ENCODE results near the gene CAD. TPM values are rescaled to one million over a fixed set of nuclear protein-coding genes. Genes with fewer than 3 reads are reported as not detected.

The CAD gene
- total RNA-seq, 1 experiment from 2014 or later, result 114 TPM

DNA sequence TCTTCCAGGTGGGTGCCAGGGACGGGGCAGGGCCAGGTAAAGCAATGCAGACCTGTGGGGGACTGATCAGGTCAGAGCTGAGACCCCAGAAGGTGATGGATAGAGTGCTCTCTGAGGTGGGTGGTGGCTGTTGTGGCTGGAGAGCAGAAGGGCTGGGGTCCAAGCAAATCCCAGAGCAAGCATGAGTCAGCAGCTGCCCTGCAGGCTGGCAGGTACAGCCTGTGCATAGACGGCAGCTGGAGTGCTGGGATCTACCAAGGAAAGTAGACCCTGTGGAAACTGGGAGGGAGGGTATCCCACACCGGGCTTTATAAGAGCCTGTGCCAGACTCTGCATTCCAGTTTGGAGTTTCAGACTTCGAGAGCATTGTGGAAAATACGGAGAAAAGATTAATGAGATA is 65.7 kb downstream of the CAD start:
- intact Hi-C loops (cut with micrococcal nuclease), result loop anchor here (5.0 kb wide), 1 partner anchor 316 kb away; no protein-coding TSS in a partner anchor
- H3K4me3 ChIP-seq (replicated peaks in 1 of 2; ENCODE audit: low read depth in 1 of 2, low read length in 2 of 2), result no peak overlapping the region
- no peak overlapping the region for H3K27ac ChIP-seq (ENCODE audit: low read depth, low read length)
- no peak overlapping the region for H3K9ac ChIP-seq (ENCODE audit: low read length)
- TF ChIP-seq EZH2phosphoT487 (IDR thresholded peaks at IDR 0.05; ENCODE audit: borderline replicate concordance) (no peak), POLR2A (IDR thresholded peaks at IDR 0.05; ENCODE audit: borderline replicate concordance, extremely low read depth, insufficient read depth, insufficient read length) (no peak), MAX (IDR thresholded peaks at IDR 0.05) (no peak), ZFX (IDR thresholded peaks at IDR 0.05) (no peak), CEBPB (IDR thresholded peaks at IDR 0.05; ENCODE audit: low read depth) (no peak), SIN3A (IDR thresholded peaks at IDR 0.05; ENCODE audit: low read depth) (no peak)
- TF ChIP-seq, protein P1, sequence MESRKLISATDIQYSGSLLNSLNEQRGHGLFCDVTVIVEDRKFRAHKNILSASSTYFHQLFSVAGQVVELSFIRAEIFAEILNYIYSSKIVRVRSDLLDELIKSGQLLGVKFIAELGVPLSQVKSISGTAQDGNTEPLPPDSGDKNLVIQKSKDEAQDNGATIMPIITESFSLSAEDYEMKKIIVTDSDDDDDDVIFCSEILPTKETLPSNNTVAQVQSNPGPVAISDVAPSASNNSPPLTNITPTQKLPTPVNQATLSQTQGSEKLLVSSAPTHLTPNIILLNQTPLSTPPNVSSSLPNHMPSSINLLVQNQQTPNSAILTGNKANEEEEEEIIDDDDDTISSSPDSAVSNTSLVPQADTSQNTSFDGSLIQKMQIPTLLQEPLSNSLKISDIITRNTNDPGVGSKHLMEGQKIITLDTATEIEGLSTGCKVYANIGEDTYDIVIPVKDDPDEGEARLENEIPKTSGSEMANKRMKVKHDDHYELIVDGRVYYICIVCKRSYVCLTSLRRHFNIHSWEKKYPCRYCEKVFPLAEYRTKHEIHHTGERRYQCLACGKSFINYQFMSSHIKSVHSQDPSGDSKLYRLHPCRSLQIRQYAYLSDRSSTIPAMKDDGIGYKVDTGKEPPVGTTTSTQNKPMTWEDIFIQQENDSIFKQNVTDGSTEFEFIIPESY (IDR thresholded peaks at IDR 0.05; ENCODE audit: extremely low read depth, insufficient replicate concordance, low read length), result no peak
- H3K4me1 ChIP-seq (ENCODE audit: control insufficient read depth in 1 of 2, insufficient read depth in 2 of 2, low read length in 2 of 2), result peaks cover 2 to 28% of the 10 kb centered on the region in 2 experiments
- H3K27me3 ChIP-seq (ENCODE audit: insufficient read depth, low read length), result no peaks in the 10 kb centered on the region
- no peak overlapping the region for H2AFZ ChIP-seq (ENCODE audit: low read depth, low read length, poor library complexity, severe bottlenecking)
- no TSS peak for BruUV-seq (replicated peaks)
- ChIA-PET POLR2A (interaction anchor here (2.3 kb wide), 1 partner anchor 10 kb away, joined by 8 read pairs; no protein-coding TSS in a partner anchor), CTCF (interaction anchor here (1.2 to 5.6 kb wide), 3 partner anchors 10 to 183 kb away, joined by 3 to 50 read pairs (median 12); no protein-coding TSS in a partner anchor), RAD21 (ENCODE audit: low non-redundant PET in 1 of 2, low total read pairs in 2 of 2, uncharacterized antibody in 2 of 2, unreplicated experiment in 2 of 2) (no interaction called here)
- no peak for DNase-seq (ENCODE audit: low read depth, low spot score)
- H3K9me2 ChIP-seq (ENCODE audit: insufficient read depth), result no peaks in the 10 kb centered on the region
- H3K9me3 ChIP-seq (ENCODE audit: control insufficient read depth in 1 of 2, insufficient read depth in 1 of 2, low read depth in 1 of 2, low read length in 2 of 2), result no peaks in the 10 kb centered on the region
- no peak; the same call in 1 of the 2 replicates for ATAC-seq
- no peaks in the 10 kb centered on the region for H3K36me3 ChIP-seq (ENCODE audit: control insufficient read depth in 1 of 2, insufficient read depth in 2 of 2, low read length in 2 of 2)
- no peaks in the 10 kb centered on the region for H4K20me1 ChIP-seq (ENCODE audit: insufficient read depth)
- no peaks in the 10 kb centered on the region for H3K79me2 ChIP-seq (ENCODE audit: insufficient read depth, low read length)
- H3K4me2 ChIP-seq (ENCODE audit: low read length), result peak overlapping the region; percentile 34

- H3K9me2 ChIP-seq (ENCODE audit: insufficient read depth), result no peaks in the 10 kb centered on the region
- no peak overlapping the region for H3K4me3 ChIP-seq (replicated peaks in 1 of 2; ENCODE audit: low read depth in 1 of 2, low read length in 2 of 2)
- RAD21 ChIA-PET (ENCODE audit: low non-redundant PET in 1 of 2, low total read pairs in 2 of 2, uncharacterized antibody in 2 of 2, unreplicated experiment in 2 of 2), result no interaction called here
- H3K9me3 ChIP-seq (ENCODE audit: control insufficient read depth in 1 of 2, insufficient read depth in 1 of 2, low read depth in 1 of 2, low read length in 2 of 2), result no peaks in the 10 kb centered on the region
- ATAC-seq (no peak), DNase-seq (ENCODE audit: low read depth, low spot score) (no peak)
- CTCF ChIA-PET, result interaction anchor here (0.8 kb wide), 1 partner anchor 18 kb away, joined by 3 read pairs; no protein-coding TSS in a partner anchor
- H3K79me2 ChIP-seq (ENCODE audit: insufficient read depth, low read length), result no peaks in the 10 kb centered on the region
- H3K36me3 ChIP-seq (ENCODE audit: control insufficient read depth in 1 of 2, insufficient read depth in 2 of 2, low read length in 2 of 2), result no peaks in the 10 kb centered on the region
- no peaks in the 10 kb centered on the region for H3K27me3 ChIP-seq (ENCODE audit: insufficient read depth, low read length)
- no peak overlapping the region for H3K27ac ChIP-seq (ENCODE audit: low read depth, low read length)
- intact Hi-C loops (cut with micrococcal nuclease), result loop anchor here (5.0 kb wide), 1 partner anchor 318 kb away; no protein-coding TSS in a partner anchor
- no peaks in the 10 kb centered on the region for H4K20me1 ChIP-seq (ENCODE audit: insufficient read depth)
- TF ChIP-seq CEBPB (IDR thresholded peaks at IDR 0.05; ENCODE audit: low read depth) (no peak), ATF3 (IDR thresholded peaks at IDR 0.05) (no peak), ZFX (IDR thresholded peaks at IDR 0.05) (no peak), SP1 (IDR thresholded peaks at IDR 0.05; ENCODE audit: low read depth) (no peak), EZH2phosphoT487 (IDR thresholded peaks at IDR 0.05; ENCODE audit: borderline replicate concordance) (no peak), MAX (IDR thresholded peaks at IDR 0.05) (no peak), FOSL1 (IDR thresholded peaks at IDR 0.05; ENCODE audit: low read depth) (no peak), POLR2AphosphoS5 (IDR thresholded peaks at IDR 0.05; ENCODE audit: low read depth, low read length) (no peak)
- no peak overlapping the region for H3K9ac ChIP-seq (ENCODE audit: low read length)
- no peak overlapping the region for H2AFZ ChIP-seq (ENCODE audit: low read depth, low read length, poor library complexity, severe bottlenecking)
- H3K4me1 ChIP-seq (ENCODE audit: control insufficient read depth in 1 of 2, insufficient read depth in 2 of 2, low read length in 2 of 2), result peaks cover 2 to 22% of the 10 kb centered on the region in 2 experiments
- no TSS peak for BruUV-seq (replicated peaks)
- POLR2A ChIA-PET, result no interaction called here
- H3K4me2 ChIP-seq (ENCODE audit: low read length), result no peak overlapping the region
Observed at GRCh38 chr2:27284996-27285395, 67.8 kb downstream of the CAD start.

All from HCT116 (cell line).